Activated CD8-positive, alpha-beta memory T cell treated with anti-CD3 and anti-CD28 coated beads for 36 hours (primary cell): ENCODE measurements around the gene S1PR1. TPM values are rescaled to one million over a fixed set of nuclear protein-coding genes. Genes with fewer than 3 reads are reported as not detected.

Experiments used
- CTCF ChIA-PET: fragments of 350-600 bp; sonication (Branson Sonifier 250); formaldehyde crosslinking; loops from one replicate; lab custom pipeline; 2021; ENCODE audit warnings: antibody characterized with exemption; lab: Charles Lee
- POLR2A ChIA-PET: fragments of 350-600 bp; sonication (Branson Sonifier 250); formaldehyde crosslinking; loops from one replicate; lab custom pipeline; 2021; ENCODE audit warnings: antibody characterized with exemption; lab: Charles Lee
- total RNA-seq, 2 experiments: library from RNA; stranded (reverse); gene quantifications; one replicate each; pipeline ENCODE4 v1.2.3, GENCODE V29; 2021

S1PR1 gene
- total RNA-seq, 2 experiments from 2014 or later, result 84.0 to 87.1 TPM

GRCh38 chr1:101283443-101283842 is 46.6 kb downstream of the S1PR1 start:
- CTCF ChIA-PET, result no interaction called here
- POLR2A ChIA-PET, result interaction anchor here (2.0 kb wide), 1 partner anchor 45 kb away, joined by 5 read pairs; no protein-coding TSS in a partner anchor

- ChIA-PET POLR2A (interaction anchor here (2.0 kb wide), 1 partner anchor 46 kb away, joined by 5 read pairs; no protein-coding TSS in a partner anchor), CTCF (interaction anchor here (0.9 kb wide), 1 partner anchor 49 kb away, joined by 3 read pairs; no protein-coding TSS in a partner anchor)
Measured at GRCh38 chr1:101284021-101284420, 47.2 kb downstream of the S1PR1 start.

GRCh38 chr1:101284622-101285218 is 47.9 kb downstream of the S1PR1 start:
- ChIA-PET POLR2A (interaction anchor here (2.0 kb wide), 1 partner anchor 46 kb away, joined by 5 read pairs; no protein-coding TSS in a partner anchor), CTCF (interaction anchor here (0.9 to 2.1 kb wide), 2 partner anchors 46 to 49 kb away, joined by 3 to 9 read pairs; no protein-coding TSS in a partner anchor)

- ChIA-PET CTCF (interaction anchor here (0.7 to 2.1 kb wide), 6 partner anchors 9 to 118 kb away, joined by 3 to 9 read pairs (median 5); no protein-coding TSS in a partner anchor), POLR2A (interaction anchor here (0.8 kb wide), 1 partner anchor 47 kb away, joined by 3 read pairs; no protein-coding TSS in a partner anchor)
Measured at GRCh38 chr1:101285922-101286570, 49.2 kb downstream of the S1PR1 start.

GRCh38 chr1:101288491-101288944 is 51.7 kb downstream of the S1PR1 start:
- ChIA-PET CTCF (interaction anchor here (0.6 to 4.5 kb wide), 32 partner anchors 8 to 370 kb away, joined by 3 to 31 read pairs (median 4); no protein-coding TSS in a partner anchor), POLR2A (interaction anchor here (0.6 to 1.2 kb wide), 2 partner anchors 53 to 159 kb away, joined by 3 to 10 read pairs; no protein-coding TSS in a partner anchor)

- ChIA-PET CTCF (interaction anchor here (0.9 to 4.5 kb wide), 7 partner anchors 9 to 394 kb away, joined by 3 to 31 read pairs (median 3); partner anchors contain the start of gene SLC30A7), POLR2A (interaction anchor here (0.6 to 1.3 kb wide), 7 partner anchors 12 to 160 kb away, joined by 3 to 5 read pairs (median 4); no protein-coding TSS in a partner anchor)
Measured at GRCh38 chr1:101290119-101290921, 53.5 kb downstream of the S1PR1 start.

Other genes starting within 250 kb of the S1PR1 start
- gene DPH5, start 211.2 kb upstream of the S1PR1 start, total RNA-seq, result 10 to 100 TPM; 66.9 to 67.9 TPM